ENCODE data around the gene C12orf42. TPM values are rescaled to one million over a fixed set of nuclear protein-coding genes. Genes with fewer than 3 reads are reported as not detected.

Gene C12orf42
- polyA plus RNA-seq, 1 experiment, result not detected

DNA sequence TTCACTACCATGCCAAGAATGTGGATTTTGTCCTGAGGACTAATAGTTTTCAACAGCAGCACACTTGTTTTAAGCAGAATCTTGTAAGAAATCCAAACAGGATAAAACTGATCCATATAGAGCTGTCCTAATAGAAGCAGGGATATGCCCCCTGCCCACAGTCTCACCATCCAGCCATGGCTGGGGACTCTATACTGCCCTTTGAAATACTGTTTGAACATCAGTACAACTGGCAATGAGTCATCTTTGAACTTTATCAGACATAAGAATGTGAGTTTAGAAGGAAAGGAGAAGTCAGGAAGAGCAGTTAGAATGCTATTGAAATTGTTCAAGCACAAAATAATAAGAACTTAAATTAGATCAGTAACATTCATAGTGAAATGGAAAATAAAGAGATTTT is 3.8 kb upstream of the C12orf42 start:
- CTCF ChIA-PET, result no interaction called here
- Histone ChIP-seq H3K9me3 (ENCODE audit: control insufficient read depth, insufficient read depth, low read length) (no peaks in the 10 kb centered on the region; the same call in 1 of the 2 replicates), H3K27ac (ENCODE audit: low read depth, low read length) (no peak overlapping the region), H3K4me3 (ENCODE audit: low read depth, low read length) (no peak overlapping the region), H3K27me3 (ENCODE audit: control insufficient read depth, insufficient read depth, low read length) (peaks cover 9% of the 10 kb centered on the region)
- TF ChIP-seq, protein P1, sequence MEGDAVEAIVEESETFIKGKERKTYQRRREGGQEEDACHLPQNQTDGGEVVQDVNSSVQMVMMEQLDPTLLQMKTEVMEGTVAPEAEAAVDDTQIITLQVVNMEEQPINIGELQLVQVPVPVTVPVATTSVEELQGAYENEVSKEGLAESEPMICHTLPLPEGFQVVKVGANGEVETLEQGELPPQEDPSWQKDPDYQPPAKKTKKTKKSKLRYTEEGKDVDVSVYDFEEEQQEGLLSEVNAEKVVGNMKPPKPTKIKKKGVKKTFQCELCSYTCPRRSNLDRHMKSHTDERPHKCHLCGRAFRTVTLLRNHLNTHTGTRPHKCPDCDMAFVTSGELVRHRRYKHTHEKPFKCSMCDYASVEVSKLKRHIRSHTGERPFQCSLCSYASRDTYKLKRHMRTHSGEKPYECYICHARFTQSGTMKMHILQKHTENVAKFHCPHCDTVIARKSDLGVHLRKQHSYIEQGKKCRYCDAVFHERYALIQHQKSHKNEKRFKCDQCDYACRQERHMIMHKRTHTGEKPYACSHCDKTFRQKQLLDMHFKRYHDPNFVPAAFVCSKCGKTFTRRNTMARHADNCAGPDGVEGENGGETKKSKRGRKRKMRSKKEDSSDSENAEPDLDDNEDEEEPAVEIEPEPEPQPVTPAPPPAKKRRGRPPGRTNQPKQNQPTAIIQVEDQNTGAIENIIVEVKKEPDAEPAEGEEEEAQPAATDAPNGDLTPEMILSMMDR (IDR thresholded peaks at IDR 0.05; ENCODE audit: low read depth, low read length), result no peak
- POLR2A ChIA-PET, result no interaction called here
- no peak for DNase-seq (ENCODE audit: low read depth, low spot score)

- Histone ChIP-seq H3K27ac (ENCODE audit: low read depth, low read length) (no peak overlapping the region), H3K9me3 (ENCODE audit: control insufficient read depth, insufficient read depth, low read length) (no peaks in the 10 kb centered on the region; the same call in 1 of the 2 replicates), H3K4me3 (ENCODE audit: low read depth, low read length) (no peak overlapping the region), H3K27me3 (ENCODE audit: control insufficient read depth, insufficient read depth, low read length) (peaks cover 12% of the 10 kb centered on the region)
- DNase-seq (ENCODE audit: low read depth, low spot score), result no peak
- ChIA-PET CTCF (no interaction called here), POLR2A (no interaction called here)
- TF ChIP-seq, protein P1 (IDR thresholded peaks at IDR 0.05; ENCODE audit: low read depth, low read length), result no peak
Observed at GRCh38 chr12:103498990-103499389, 3.2 kb upstream of the C12orf42 start.

DNA sequence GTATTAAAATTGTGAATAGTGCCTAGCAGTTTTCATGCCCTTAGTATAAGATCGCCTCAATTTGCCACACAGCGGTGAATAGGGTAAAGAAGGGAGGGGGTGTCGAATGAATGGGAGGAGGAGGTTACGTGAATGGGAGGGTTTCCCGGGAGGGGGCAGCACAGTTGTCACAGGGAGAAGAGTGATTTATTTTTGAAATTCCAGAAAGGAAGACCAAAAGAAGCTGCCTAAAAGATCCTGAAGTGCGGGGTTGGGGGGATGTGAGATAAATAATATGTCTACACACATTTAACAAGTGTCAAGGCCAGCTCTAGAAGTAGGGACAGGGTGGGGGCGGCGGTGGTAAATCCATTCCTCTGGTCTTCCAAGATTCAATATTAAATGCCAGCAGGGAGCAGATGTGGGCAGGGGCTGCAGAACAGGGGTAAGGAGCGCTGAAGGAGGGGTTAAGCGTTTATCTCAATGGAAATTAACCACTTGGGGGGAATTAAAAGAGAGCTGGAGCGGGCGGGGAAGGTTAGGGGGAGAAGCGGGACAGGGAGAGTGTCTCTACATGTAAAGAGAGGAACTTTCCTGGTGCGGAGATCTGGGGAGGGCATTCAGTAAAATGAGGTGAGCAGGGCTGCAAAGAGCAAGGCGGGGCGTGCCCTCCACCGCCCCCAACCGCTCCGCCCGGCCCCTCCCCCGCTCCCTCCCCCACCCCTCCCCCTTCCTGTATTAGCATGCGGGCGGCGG is 867 bp downstream of the C12orf42 start:
- TF ChIP-seq, protein P1 (IDR thresholded peaks at IDR 0.05; ENCODE audit: low read depth, low read length), result no peak
- peaks cover 12% of the 10 kb centered on the region for H3K27me3 ChIP-seq (ENCODE audit: control insufficient read depth, insufficient read depth, low read length)
- H3K27ac ChIP-seq (ENCODE audit: low read depth, low read length), result no peak overlapping the region
- no peaks in the 10 kb centered on the region for H3K9me3 ChIP-seq (ENCODE audit: control insufficient read depth, insufficient read depth, low read length)
- POLR2A ChIA-PET, result no interaction called here
- CTCF ChIA-PET, result interaction anchor here (3.7 kb wide), 1 partner anchor 53 kb away, joined by 40 read pairs; no protein-coding TSS in a partner anchor
- no peak for DNase-seq (ENCODE audit: low read depth, low spot score)
- no peak overlapping the region for H3K4me3 ChIP-seq (ENCODE audit: low read depth, low read length)

- no peak overlapping the region for H3K27ac ChIP-seq (ENCODE audit: low read depth, low read length)
- TF ChIP-seq, protein P1 (IDR thresholded peaks at IDR 0.05; ENCODE audit: low read depth, low read length), result no peak
- ChIA-PET CTCF (interaction anchor here (3.7 kb wide), 1 partner anchor 54 kb away, joined by 40 read pairs; no protein-coding TSS in a partner anchor), POLR2A (no interaction called here)
- H3K9me3 ChIP-seq (ENCODE audit: control insufficient read depth, insufficient read depth, low read length), result no peaks in the 10 kb centered on the region; the same call in 1 of the 2 replicates
- no peak overlapping the region for H3K4me3 ChIP-seq (ENCODE audit: low read depth, low read length)
- H3K27me3 ChIP-seq (ENCODE audit: control insufficient read depth, insufficient read depth, low read length), result peaks cover 12% of the 10 kb centered on the region
- no peak for DNase-seq (ENCODE audit: low read depth, low spot score)
Observed at GRCh38 chr12:103494051-103494733, 1.6 kb downstream of the C12orf42 start.

DNA sequence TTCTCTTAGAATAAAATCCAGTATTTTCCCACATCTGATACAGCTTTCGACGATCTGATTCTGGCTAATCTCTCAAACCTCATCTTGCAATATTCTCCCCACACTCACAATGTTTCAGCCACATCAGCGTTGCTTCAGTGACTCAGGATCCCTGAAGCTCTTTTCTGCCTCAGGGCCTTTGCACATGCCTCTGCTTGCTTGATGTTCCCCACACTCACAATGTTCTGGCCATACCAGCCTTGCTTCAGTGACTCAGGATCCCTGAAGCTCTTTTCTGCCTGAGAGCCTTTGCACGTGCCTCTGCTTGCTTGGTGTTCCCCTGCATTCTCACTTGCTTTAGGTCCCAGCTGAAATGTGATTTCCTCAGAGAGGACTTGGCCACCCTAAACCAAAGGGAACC is 2.6 kb downstream of the C12orf42 start:
- Histone ChIP-seq H3K27me3 (ENCODE audit: control insufficient read depth, insufficient read depth, low read length) (peaks cover 12% of the 10 kb centered on the region), H3K9me3 (ENCODE audit: control insufficient read depth, insufficient read depth, low read length) (no peaks in the 10 kb centered on the region; the same call in 1 of the 2 replicates), H3K27ac (ENCODE audit: low read depth, low read length) (no peak overlapping the region), H3K4me3 (ENCODE audit: low read depth, low read length) (no peak overlapping the region)
- POLR2A ChIA-PET, result no interaction called here
- CTCF ChIA-PET, result interaction anchor here (0.9 kb wide), 1 partner anchor 55 kb away, joined by 4 read pairs; no protein-coding TSS in a partner anchor
- no peak for DNase-seq (ENCODE audit: low read depth, low spot score)
- TF ChIP-seq, protein P1 (IDR thresholded peaks at IDR 0.05; ENCODE audit: low read depth, low read length), result no peak
